Osteocyte (in vitro differentiated cells): ENCODE results near the gene OOSP4B. TPM values are rescaled to one million over a fixed set of nuclear protein-coding genes. Genes with fewer than 3 reads are reported as not detected.

Source experiments
- DNase-seq: peaks from one replicate; pipeline ENCODE4 v3.0.0; 2021; ENCODE audit warnings: mixed read lengths; ENCODE audit not compliant: unreplicated experiment; ENCODE audit errors: extremely low spot score
- H3K27ac Mint-ChIP-seq: one replicate; pipeline ENCODE4 v1.8.0; 2021; ENCODE audit warnings: mild to moderate bottlenecking, mixed read lengths; ENCODE audit not compliant: unreplicated experiment
- H3K27me3 Mint-ChIP-seq: one replicate; pipeline ENCODE4 v1.8.0; 2021; ENCODE audit warnings: mixed read lengths; ENCODE audit not compliant: unreplicated experiment
- H3K36me3 Mint-ChIP-seq: one replicate; pipeline ENCODE4 v1.8.0; 2021; ENCODE audit warnings: mixed read lengths; ENCODE audit not compliant: unreplicated experiment
- H3K4me1 Mint-ChIP-seq: one replicate; pipeline ENCODE4 v1.8.0; 2021; ENCODE audit warnings: mixed read lengths; ENCODE audit not compliant: unreplicated experiment
- H3K4me3 Mint-ChIP-seq: one replicate; pipeline ENCODE4 v1.8.0; 2021; ENCODE audit warnings: mild to moderate bottlenecking, moderate library complexity, mixed read lengths; ENCODE audit not compliant: unreplicated experiment
- H3K9me3 Mint-ChIP-seq: one replicate; pipeline ENCODE4 v1.8.0; 2021; ENCODE audit warnings: mixed read lengths; ENCODE audit not compliant: unreplicated experiment
- total RNA-seq: library from RNA; stranded (reverse); gene quantifications from 2 replicates; pipeline ENCODE4 v1.2.1, GENCODE V29; 2021
- TF ChIP-seq, protein P1 (sequence below): fragments of 200-600 bp; sonication (generic); IDR thresholded peaks from 2 replicates; pipeline ENCODE4 v1.5.0; 2021; ENCODE audit warnings: antibody characterized with exemption, mild to moderate bottlenecking, moderate library complexity

The OOSP4B gene
- total RNA-seq, 1 donor from 2014 or later = not detected

GRCh38 chr11:60077981-60078380 is 61.0 kb downstream of the OOSP4B start:
- no peak for DNase-seq
- no peak overlapping the region for H3K4me3 Mint-ChIP-seq
- H3K27me3 Mint-ChIP-seq = no peaks in the 10 kb centered on the region
- H3K36me3 Mint-ChIP-seq = no peaks in the 10 kb centered on the region
- H3K9me3 Mint-ChIP-seq = no peaks in the 10 kb centered on the region
- no peak overlapping the region for H3K27ac Mint-ChIP-seq
- no peaks in the 10 kb centered on the region for H3K4me1 Mint-ChIP-seq
- TF ChIP-seq, protein P1, sequence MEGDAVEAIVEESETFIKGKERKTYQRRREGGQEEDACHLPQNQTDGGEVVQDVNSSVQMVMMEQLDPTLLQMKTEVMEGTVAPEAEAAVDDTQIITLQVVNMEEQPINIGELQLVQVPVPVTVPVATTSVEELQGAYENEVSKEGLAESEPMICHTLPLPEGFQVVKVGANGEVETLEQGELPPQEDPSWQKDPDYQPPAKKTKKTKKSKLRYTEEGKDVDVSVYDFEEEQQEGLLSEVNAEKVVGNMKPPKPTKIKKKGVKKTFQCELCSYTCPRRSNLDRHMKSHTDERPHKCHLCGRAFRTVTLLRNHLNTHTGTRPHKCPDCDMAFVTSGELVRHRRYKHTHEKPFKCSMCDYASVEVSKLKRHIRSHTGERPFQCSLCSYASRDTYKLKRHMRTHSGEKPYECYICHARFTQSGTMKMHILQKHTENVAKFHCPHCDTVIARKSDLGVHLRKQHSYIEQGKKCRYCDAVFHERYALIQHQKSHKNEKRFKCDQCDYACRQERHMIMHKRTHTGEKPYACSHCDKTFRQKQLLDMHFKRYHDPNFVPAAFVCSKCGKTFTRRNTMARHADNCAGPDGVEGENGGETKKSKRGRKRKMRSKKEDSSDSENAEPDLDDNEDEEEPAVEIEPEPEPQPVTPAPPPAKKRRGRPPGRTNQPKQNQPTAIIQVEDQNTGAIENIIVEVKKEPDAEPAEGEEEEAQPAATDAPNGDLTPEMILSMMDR = no peak

GRCh38 chr11:60078745-60079144 is 61.8 kb downstream of the OOSP4B start:
- H3K9me3 Mint-ChIP-seq = no peaks in the 10 kb centered on the region
- TF ChIP-seq, protein P1 = no peak
- H3K27ac Mint-ChIP-seq = no peak overlapping the region
- H3K36me3 Mint-ChIP-seq = no peaks in the 10 kb centered on the region
- no peaks in the 10 kb centered on the region for H3K27me3 Mint-ChIP-seq
- no peak for DNase-seq
- H3K4me3 Mint-ChIP-seq = no peak overlapping the region
- H3K4me1 Mint-ChIP-seq = no peaks in the 10 kb centered on the region

DNA sequence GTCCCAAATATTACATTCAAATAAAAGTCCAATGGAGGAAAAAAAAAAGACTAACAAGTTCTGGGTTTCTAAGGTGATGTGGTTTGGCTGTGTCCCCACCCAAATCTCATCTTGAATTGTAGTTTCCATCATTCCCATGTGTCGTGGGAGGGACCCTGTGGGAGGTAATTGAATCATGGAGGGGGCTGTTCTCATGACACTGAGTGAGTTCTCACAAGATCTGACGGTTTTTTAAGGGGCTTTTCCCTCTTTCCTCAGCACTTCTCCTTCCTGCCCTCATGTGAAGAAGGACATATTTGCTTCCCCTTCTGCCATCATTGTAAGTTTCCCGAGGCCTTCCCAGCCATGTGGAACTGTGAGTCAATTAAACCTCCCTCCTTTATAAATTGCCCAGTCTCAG is 63.6 kb downstream of the OOSP4B start:
- DNase-seq = no peak
- Mint-ChIP-seq H3K27me3 (no peaks in the 10 kb centered on the region), H3K27ac (no peak overlapping the region), H3K4me1 (no peaks in the 10 kb centered on the region), H3K4me3 (no peak overlapping the region), H3K9me3 (no peaks in the 10 kb centered on the region), H3K36me3 (no peaks in the 10 kb centered on the region)
- TF ChIP-seq, protein P1 = no peak

Other genes starting within 250 kb of the OOSP4B start
- gene MRPL16, start 206.4 kb upstream of the OOSP4B start, total RNA-seq = 36.5 and 42.0 TPM in 2 replicates
- not detected in 2 replicates for gene CBLIF, start 171.7 kb upstream of the OOSP4B start, total RNA-seq
- gene TCN1, start 150.7 kb upstream of the OOSP4B start, total RNA-seq = not detected in 2 replicates
- gene OOSP3, start 138.4 kb upstream of the OOSP4B start, total RNA-seq = not detected in 2 replicates
- not detected in 2 replicates for gene OOSP1, start 78.7 kb upstream of the OOSP4B start, total RNA-seq
- gene OOSP4A, start 53.1 kb upstream of the OOSP4B start, total RNA-seq = not detected in 2 replicates
- not detected in 2 replicates for gene OOSP2, start 23.2 kb downstream of the OOSP4B start, total RNA-seq
- not detected in 2 replicates for gene MS4A3, start 39.5 kb downstream of the OOSP4B start, total RNA-seq
- gene MS4A2, start 71.5 kb downstream of the OOSP4B start, total RNA-seq = not detected in 2 replicates
- gene MS4A6A, start 165.9 kb downstream of the OOSP4B start, total RNA-seq = not detected in 2 replicates
- gene MS4A4E, start 226.0 kb downstream of the OOSP4B start, total RNA-seq = 0.30 TPM in 1 of 2 replicates, not detected in the other